Colonic mucosa (tissue), 4 donors: ENCODE results near the gene ARMCX2. TPM values are rescaled to one million over a fixed set of nuclear protein-coding genes. Genes with fewer than 3 reads are reported as not detected.

ENCODE experiments used
- DNase-seq: peaks from one replicate; pipeline ENCODE4 v3.0.0-alpha.2; 2020
- H3K27ac ChIP-seq: fragments of 200-600 bp; one replicate; pipeline ENCODE4 v1.8.0; 2021
- H3K27me3 ChIP-seq: fragments of 200-600 bp; one replicate; pipeline ENCODE4 v1.8.0; 2021
- H3K36me3 ChIP-seq: fragments of 200-600 bp; one replicate; pipeline ENCODE4 v1.8.0; 2021
- H3K4me1 ChIP-seq: fragments of 200-600 bp; one replicate; pipeline ENCODE4 v1.8.0; 2021; ENCODE audit warnings: mild to moderate bottlenecking
- H3K4me3 ChIP-seq: fragments of 200-600 bp; one replicate; pipeline ENCODE4 v1.8.0; 2021
- H3K9ac ChIP-seq, 2 donors: one replicate each; pipeline ENCODE4 v1.7.0; 2013; ENCODE audit warnings: control low read depth in 2 of 2, low read depth in 2 of 2, low read length in 2 of 2
- H3K9me3 ChIP-seq: fragments of 200-600 bp; one replicate; pipeline ENCODE4 v1.8.0; 2021
- CTCF ChIP-seq: fragments of 200-600 bp; IDR thresholded peaks from one replicate; pipeline ENCODE4 v1.8.0; 2022; ENCODE audit warnings: antibody characterized with exemption, mild to moderate bottlenecking
- intact Hi-C: fragments of 100-400 bp; cut with DNase I; formaldehyde crosslinking; loops from one replicate; pipeline ENCODE4 v1.14.1; 2022
- total RNA-seq, 2 donors: library from RNA; stranded (reverse); fragmentation: NEBNext Ultra II Directional in 1 of 2; extraction: Animal tissue kit (Norgen Biotek cat#: 25700) in 1 of 2; gene quantifications; one replicate each; pipeline ENCODE4 v1.2.1, GENCODE V29; 2021
- donor health status: healthy.
- donor health status: DM: no; HTN: no; CAD: no.
- donor health status: DM: no; HTN: no; CAD: no.

The ARMCX2 gene
- total RNA-seq, 2 donors from 2014 or later = 6.7 to 11.5 TPM

- Histone ChIP-seq H3K36me3 (no peaks in the 10 kb centered on the region), H3K9me3 (no peaks in the 10 kb centered on the region), H3K4me1 (no peaks in the 10 kb centered on the region), H3K4me3 (no peak overlapping the region), H3K9ac (no peak overlapping the region), H3K27ac (no peak overlapping the region), H3K27me3 (no peaks in the 10 kb centered on the region)
- no peak for TF ChIP-seq CTCF
- intact Hi-C loops = no loop called here
- DNase-seq = no peak
These were observed 26.9 kb upstream of the ARMCX2 start for GRCh38 chrX:101686574-101686973.

GRCh38 chrX:101685923-101686322, 26.3 kb upstream of the ARMCX2 start:
- Histone ChIP-seq H3K27me3 (no peaks in the 10 kb centered on the region), H3K27ac (no peak overlapping the region), H3K9ac (no peak overlapping the region), H3K9me3 (no peaks in the 10 kb centered on the region), H3K4me3 (no peak overlapping the region), H3K36me3 (no peaks in the 10 kb centered on the region), H3K4me1 (no peaks in the 10 kb centered on the region)
- no peak for DNase-seq
- TF ChIP-seq CTCF = no peak
- intact Hi-C loops = no loop called here

GRCh38 chrX:101682723-101683122, 23.1 kb upstream of the ARMCX2 start:
- Histone ChIP-seq H3K9ac (no peak overlapping the region), H3K4me1 (no peaks in the 10 kb centered on the region), H3K9me3 (no peaks in the 10 kb centered on the region), H3K27me3 (no peaks in the 10 kb centered on the region), H3K36me3 (no peaks in the 10 kb centered on the region), H3K4me3 (no peak overlapping the region), H3K27ac (no peak overlapping the region)
- intact Hi-C loops = no loop called here
- no peak for DNase-seq
- TF ChIP-seq CTCF = no peak

GRCh38 chrX:101677028-101677427, 17.4 kb upstream of the ARMCX2 start:
- intact Hi-C loops = no loop called here
- TF ChIP-seq CTCF = no peak
- no peaks in the 10 kb centered on the region for H3K9me3 ChIP-seq
- H3K36me3 ChIP-seq = no peaks in the 10 kb centered on the region
- no peaks in the 10 kb centered on the region for H3K4me1 ChIP-seq
- H3K4me3 ChIP-seq = no peak overlapping the region
- H3K27me3 ChIP-seq = no peaks in the 10 kb centered on the region
- H3K9ac ChIP-seq = no peak overlapping the region
- DNase-seq = no peak
- no peak overlapping the region for H3K27ac ChIP-seq

GRCh38 chrX:101676571-101676970, 16.9 kb upstream of the ARMCX2 start:
- Histone ChIP-seq H3K4me3 (no peak overlapping the region), H3K27ac (no peak overlapping the region), H3K4me1 (no peaks in the 10 kb centered on the region), H3K9ac (no peak overlapping the region), H3K36me3 (no peaks in the 10 kb centered on the region), H3K9me3 (no peaks in the 10 kb centered on the region), H3K27me3 (no peaks in the 10 kb centered on the region)
- no peak for TF ChIP-seq CTCF
- no peak for DNase-seq
- intact Hi-C loops = no loop called here

GRCh38 chrX:101668143-101668542, 8.5 kb upstream of the ARMCX2 start:
- Histone ChIP-seq H3K36me3 (no peaks in the 10 kb centered on the region), H3K4me1 (no peaks in the 10 kb centered on the region), H3K27me3 (no peaks in the 10 kb centered on the region), H3K9ac (no peak overlapping the region), H3K27ac (no peak overlapping the region), H3K9me3 (no peaks in the 10 kb centered on the region), H3K4me3 (no peak overlapping the region)
- no peak for TF ChIP-seq CTCF
- DNase-seq = no peak
- intact Hi-C loops = no loop called here
